Lung (tissue), 12 donors: ENCODE results near the gene RAPGEF1. TPM values are rescaled to one million over a fixed set of nuclear protein-coding genes. Genes with fewer than 3 reads are reported as not detected.

Source experiments
- ATAC-seq: fragments of 200-7000 bp; cut with Tn5 transposase; one replicate; pipeline ENCODE4 v1.9.1; 2020; ENCODE audit warnings: moderate number of reproducible peaks; ENCODE audit not compliant: insufficient read depth, low FRiP score
- DNase-seq, 3 donors: peaks; one replicate each; pipeline ENCODE4 v3.0.0-alpha.2; 2013 to 2017
- H3K27ac ChIP-seq, 2 donors: one replicate each; pipeline ENCODE4 v1.5.1; 2013; ENCODE audit warnings: mild to moderate bottlenecking in 2 of 2, moderate library complexity in 2 of 2, control low read depth in 1 of 2, inconsistent platforms in 1 of 2, low read depth in 1 of 2, low read length in 1 of 2
- H3K27me3 ChIP-seq, 3 donors: one replicate each; pipeline ENCODE4 v1.5.1; 2013; ENCODE audit warnings: low read length in 2 of 3; ENCODE audit not compliant: control insufficient read depth in 3 of 3, insufficient read depth in 3 of 3
- H3K36me3 ChIP-seq, 4 donors: one replicate each; pipeline ENCODE4 v1.5.1; 2013; ENCODE audit warnings: low read length in 4 of 4, mild to moderate bottlenecking in 1 of 4, moderate library complexity in 1 of 4; ENCODE audit not compliant: control insufficient read depth in 4 of 4, insufficient read depth in 4 of 4
- H3K4me1 ChIP-seq, 5 donors: one replicate each; pipeline ENCODE4 v1.5.1; 2013; ENCODE audit warnings: low read length in 5 of 5, mild to moderate bottlenecking in 2 of 5, moderate library complexity in 1 of 5; ENCODE audit not compliant: control insufficient read depth in 5 of 5, insufficient read depth in 5 of 5
- H3K4me3 ChIP-seq: one replicate; pipeline ENCODE4 v1.5.1; 2013; ENCODE audit warnings: mild to moderate bottlenecking, control low read depth, moderate library complexity
- H3K9ac ChIP-seq, 2 donors: one replicate each; pipeline ENCODE4 v1.5.1; 2013; ENCODE audit warnings: low read length in 2 of 2, control low read depth in 1 of 2; ENCODE audit not compliant: insufficient read depth in 1 of 2
- H3K9me3 ChIP-seq, 4 donors: one replicate each; pipeline ENCODE4 v1.5.1; 2013; ENCODE audit warnings: low read length in 3 of 4, mild to moderate bottlenecking in 1 of 4, moderate library complexity in 1 of 4; ENCODE audit not compliant: control insufficient read depth in 4 of 4, insufficient read depth in 3 of 4
- CTCF ChIP-seq: IDR thresholded peaks from 2 replicates; pipeline ENCODE4 v1.5.1; 2012; ENCODE audit warnings: mild to moderate bottlenecking; ENCODE audit errors: control extremely low read depth, extremely low read depth
- WGBS, 2 donors: extraction: QIAGEN DNeasy Blood & Tissue Kit; methylation state at CpG; one replicate each; pipeline ENCODE4 v1.1.7; 2013; 5-methylcytosine and 5-hydroxymethylcytosine counted together
- polyA plus RNA-seq, 2 donors: library from polyadenylated mRNA; stranded (reverse); fragments of 200-250 nt; gene quantifications; one replicate each; pipeline ENCODE4 v1.2.1, GENCODE V29; 2013
- total RNA-seq, 2 donors: library from RNA; depleted of rRNA in 1 of 2; stranded (reverse); fragments of >200 nt in 1 of 2; gene quantifications; one replicate each; pipeline ENCODE4 v1.2.1, GENCODE V29; 2014 to 2021
- donor health status: control.
- donor health status: control.
- donor health status: Bipolar disorder and iron deficiency.
- donor health status: healthy.
- donor health status: DM: yes; HTN: yes; CAD: no.

RAPGEF1 gene
- total and polyA plus RNA-seq, 4 donors = 38.9 to 134 (median 55.1) TPM

GRCh38 chr9:131583836-131584555 lies 155.9 kb downstream of the RAPGEF1 start:
- Histone ChIP-seq H3K36me3 (peaks cover 22 to 74% (median 28%) of the 10 kb centered on the region in 4 donors), H3K9me3 (no peaks in the 10 kb centered on the region), H3K4me1 (no peaks in the 10 kb centered on the region), H3K27ac (no peak overlapping the region), H3K4me3 (no peak overlapping the region), H3K9ac (no peak overlapping the region), H3K27me3 (no peaks in the 10 kb centered on the region)
- DNase-seq = no peak
- ATAC-seq = no peak
- WGBS, 2 donors = 88 to 94% methylated on average over 27 of the region's 27 CpGs
- no peak for TF ChIP-seq CTCF

GRCh38 chr9:131583337-131583645 lies 156.6 kb downstream of the RAPGEF1 start:
- Histone ChIP-seq H3K27ac (no peak overlapping the region), H3K4me3 (no peak overlapping the region), H3K9me3 (no peaks in the 10 kb centered on the region), H3K27me3 (no peaks in the 10 kb centered on the region), H3K36me3 (peaks cover 22 to 74% (median 23%) of the 10 kb centered on the region in 4 donors), H3K4me1 (no peaks in the 10 kb centered on the region), H3K9ac (no peak overlapping the region)
- DNase-seq = no peak
- 86 to 92% methylated on average over 5 of the region's 5 CpGs for WGBS, 2 donors
- ATAC-seq = no peak
- TF ChIP-seq CTCF = no peak

GRCh38 chr9:131582466-131583336 lies 157.2 kb downstream of the RAPGEF1 start:
- DNase-seq = no peak

More at GRCh38 chr9:131582466-131583336, 157.2 kb downstream of the RAPGEF1 start:
- 94 to 95% methylated on average over 27 of the region's 27 CpGs for WGBS, 2 donors
- peaks cover 19 to 73% (median 21%) of the 10 kb centered on the region in 4 donors for H3K36me3 ChIP-seq
- H3K9ac ChIP-seq = no peak overlapping the region
- H3K4me3 ChIP-seq = no peak overlapping the region
- no peak for ATAC-seq
- H3K4me1 ChIP-seq = no peaks in the 10 kb centered on the region
- H3K27me3 ChIP-seq = no peaks in the 10 kb centered on the region
- H3K27ac ChIP-seq = no peak overlapping the region
- TF ChIP-seq CTCF = no peak
- no peaks in the 10 kb centered on the region for H3K9me3 ChIP-seq
